Measurements from ENCODE around the gene PIGS.
"Not testable (repeated sequence)": the region's sequence is repeated elsewhere in the genome, so short reads cannot be mapped to it uniquely, and the experiment has no call there.

PIGS gene

DNA sequence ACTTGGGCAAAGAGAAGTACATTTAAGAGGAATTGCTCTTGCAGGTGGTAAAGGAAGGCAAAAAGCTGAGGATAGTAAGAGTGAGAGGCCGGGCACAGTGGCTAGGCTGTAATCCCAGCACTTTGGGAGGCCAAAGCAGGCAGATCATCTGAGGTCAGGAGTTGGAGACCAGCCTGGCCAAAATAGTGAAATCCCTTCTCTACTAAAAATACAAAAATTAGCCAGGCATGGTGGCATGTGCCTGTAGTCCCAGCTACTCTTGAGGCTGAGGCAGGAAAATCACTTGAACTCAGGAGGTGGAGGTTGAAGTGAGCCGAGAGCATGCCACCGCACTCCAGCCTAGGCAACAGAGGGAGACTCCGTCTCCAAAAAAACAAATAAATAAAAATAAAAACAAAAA, 49.0 kb downstream of the PIGS start:
- not testable (repeated sequence) for H3K36me3 ChIP-seq (ENCODE audit: insufficient read depth, low read length); H3K9ac ChIP-seq (ENCODE audit: low read depth, low read length); H3K4me1 ChIP-seq (ENCODE audit: insufficient read depth, low read length); H3K9me3 ChIP-seq (ENCODE audit: control insufficient read depth, insufficient read depth, low read length)

DNA sequence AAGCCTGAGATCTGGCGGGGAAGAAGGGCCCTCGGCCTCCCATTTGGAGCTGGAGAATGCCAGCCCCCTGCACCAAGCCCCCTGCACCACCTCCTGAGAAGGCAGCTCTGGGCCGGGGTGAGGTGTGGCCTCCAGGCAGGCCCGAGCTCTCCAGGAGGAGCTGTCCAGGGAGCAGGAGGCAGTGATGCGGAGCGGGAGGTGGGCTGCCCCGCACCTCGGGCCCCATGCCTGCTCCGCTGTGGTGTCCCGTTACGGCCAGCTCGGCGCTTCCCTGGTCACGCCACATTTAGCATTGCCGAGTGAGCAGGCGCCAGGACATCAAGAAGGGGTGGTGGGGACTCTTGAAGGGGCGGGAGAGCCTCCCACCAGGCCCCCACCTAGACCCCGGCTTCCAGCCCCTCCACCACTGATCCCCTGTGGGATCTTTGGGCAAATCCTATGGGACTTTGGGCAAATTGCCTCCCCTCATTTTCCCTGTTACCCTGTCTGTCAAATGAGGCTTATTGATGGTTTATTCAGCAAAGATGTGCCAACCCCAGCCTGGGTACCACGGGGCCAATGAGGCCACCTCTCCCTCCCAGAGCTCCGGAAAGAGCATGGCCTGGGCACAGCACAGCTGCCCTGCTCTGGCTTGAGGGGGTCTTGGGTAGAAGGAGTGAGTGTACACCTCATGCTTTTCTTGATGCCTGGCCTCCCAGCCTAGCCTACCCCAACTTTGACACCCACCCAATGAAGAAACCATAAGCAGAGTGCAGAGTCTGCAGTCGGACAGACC, 49.8 kb downstream of the PIGS start:
- Histone ChIP-seq H3K9ac (ENCODE audit: low read depth, low read length) (no peak overlapping the region), H3K4me1 (ENCODE audit: insufficient read depth, low read length) (peaks cover 9% of the 10 kb centered on the region; the same call in 1 of the 2 replicates), H3K36me3 (ENCODE audit: insufficient read depth, low read length) (no peaks in the 10 kb centered on the region), H3K9me3 (ENCODE audit: control insufficient read depth, insufficient read depth, low read length) (no peaks in the 10 kb centered on the region)

DNA sequence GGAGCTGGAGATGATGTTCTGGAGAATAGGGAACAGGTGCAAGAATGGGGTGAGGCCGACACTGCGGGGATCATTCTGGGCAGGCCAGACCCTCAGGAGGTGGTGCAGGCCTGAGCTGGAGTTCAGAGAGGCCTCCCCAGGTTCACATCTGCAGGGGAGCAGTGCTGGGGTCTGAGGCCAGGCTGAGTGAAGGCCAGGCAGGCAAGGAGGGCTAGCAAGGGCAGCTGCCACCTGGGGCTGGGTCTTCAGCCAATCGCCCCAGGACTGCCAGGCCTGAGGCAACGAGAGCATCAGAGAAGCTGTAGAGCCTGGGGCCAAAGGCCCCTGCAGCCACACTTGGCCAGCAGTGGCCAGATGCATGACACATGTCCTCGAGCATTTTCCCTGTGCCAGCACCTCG, 50.6 kb downstream of the PIGS start:
- no peaks in the 10 kb centered on the region for H3K36me3 ChIP-seq (ENCODE audit: insufficient read depth, low read length)
- no peak overlapping the region for H3K9ac ChIP-seq (ENCODE audit: low read depth, low read length)
- H3K4me1 ChIP-seq (ENCODE audit: insufficient read depth, low read length), result peaks cover 9% of the 10 kb centered on the region; the same call in 1 of the 2 replicates
- no peaks in the 10 kb centered on the region for H3K9me3 ChIP-seq (ENCODE audit: control insufficient read depth, insufficient read depth, low read length)

DNA sequence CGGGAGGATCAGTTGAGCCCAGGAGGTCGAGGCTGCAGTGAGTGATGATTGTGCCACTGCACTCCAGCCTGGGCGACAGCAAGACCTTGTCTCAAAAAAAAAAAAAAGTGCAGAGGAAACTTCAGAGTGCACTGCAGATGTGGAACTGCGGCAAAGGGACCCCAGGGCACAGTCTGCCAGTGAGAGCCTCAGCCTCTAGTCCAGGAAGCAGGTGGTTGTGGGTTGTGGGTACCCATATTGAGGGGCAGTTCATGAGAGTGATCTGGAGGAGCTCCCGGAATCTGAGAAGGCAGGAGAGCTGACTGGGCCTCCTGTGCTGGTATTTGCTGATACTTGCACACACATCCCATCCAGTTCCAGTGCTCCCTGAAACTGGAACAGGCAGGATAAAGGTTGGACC, 52.1 kb downstream of the PIGS start:
- Histone ChIP-seq H3K9me3 (ENCODE audit: control insufficient read depth, insufficient read depth, low read length) (no peaks in the 10 kb centered on the region), H3K4me1 (ENCODE audit: insufficient read depth, low read length) (no peaks in the 10 kb centered on the region), H3K36me3 (ENCODE audit: insufficient read depth, low read length) (no peaks in the 10 kb centered on the region), H3K9ac (ENCODE audit: low read depth, low read length) (no peak overlapping the region)

DNA sequence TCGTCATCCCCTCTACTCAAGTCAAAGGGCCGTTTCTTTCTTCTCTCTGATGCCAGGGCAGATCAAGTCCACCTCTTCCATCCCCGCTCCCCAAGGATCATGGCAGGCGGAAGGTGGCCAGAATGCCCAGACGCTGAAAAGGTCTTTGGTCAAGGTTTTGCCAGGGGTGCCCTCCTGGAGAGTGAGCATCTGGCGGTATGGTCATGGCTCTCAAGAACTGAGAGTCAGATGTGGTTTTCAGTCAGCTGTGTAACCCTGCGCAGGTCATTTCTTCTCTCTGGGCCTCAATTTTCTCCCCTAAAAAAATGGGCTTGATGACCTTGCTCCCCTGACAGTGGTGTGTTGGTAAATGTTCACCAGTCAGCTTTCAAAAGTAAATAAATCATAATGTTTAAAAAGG, 52.7 kb downstream of the PIGS start:
- H3K9me3 ChIP-seq (ENCODE audit: control insufficient read depth, insufficient read depth, low read length), result no peaks in the 10 kb centered on the region
- H3K9ac ChIP-seq (ENCODE audit: low read depth, low read length), result no peak overlapping the region
- no peaks in the 10 kb centered on the region for H3K4me1 ChIP-seq (ENCODE audit: insufficient read depth, low read length)
- H3K36me3 ChIP-seq (ENCODE audit: insufficient read depth, low read length), result no peaks in the 10 kb centered on the region

DNA sequence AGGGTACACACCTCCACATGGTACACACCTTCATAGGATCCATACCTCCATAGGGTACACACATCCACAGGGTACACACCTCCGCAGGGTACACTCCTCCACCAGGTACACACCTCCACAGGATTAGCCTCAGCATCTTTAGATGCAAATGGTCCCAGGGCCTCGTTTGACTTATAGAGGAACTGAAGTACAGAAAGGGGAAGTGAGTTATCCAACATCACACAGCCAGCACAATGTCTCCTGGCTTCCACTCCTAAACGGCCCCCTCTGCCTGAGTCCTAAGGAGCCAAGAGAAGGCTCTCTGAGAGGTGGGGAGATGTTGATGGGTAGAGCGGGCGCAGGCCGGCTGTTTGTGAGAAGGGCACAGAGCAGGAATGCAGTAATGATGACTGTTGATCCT, 53.2 kb downstream of the PIGS start:
- no peaks in the 10 kb centered on the region for H3K4me1 ChIP-seq (ENCODE audit: insufficient read depth, low read length)
- H3K9ac ChIP-seq (ENCODE audit: low read depth, low read length), result no peak overlapping the region
- no peaks in the 10 kb centered on the region for H3K36me3 ChIP-seq (ENCODE audit: insufficient read depth, low read length)
- H3K9me3 ChIP-seq (ENCODE audit: control insufficient read depth, insufficient read depth, low read length), result no peaks in the 10 kb centered on the region

DNA sequence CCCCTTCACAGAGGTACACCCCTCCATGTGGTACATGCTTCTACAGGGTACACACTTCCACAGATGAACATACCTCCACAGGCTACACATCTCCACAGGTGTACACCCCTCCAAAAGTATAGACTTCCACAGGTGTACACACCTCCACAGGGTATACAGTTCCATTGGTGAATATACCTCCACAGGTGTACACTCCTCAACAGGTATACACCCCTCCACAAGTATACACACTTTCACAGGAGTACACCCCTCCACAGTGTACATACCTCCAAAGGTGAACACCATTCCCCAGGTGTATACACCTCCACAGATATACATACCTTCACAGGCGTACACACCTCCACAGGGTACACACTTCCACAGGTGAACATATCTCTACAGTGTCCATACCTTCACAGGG, 55.8 kb downstream of the PIGS start:
- H3K4me1 ChIP-seq (ENCODE audit: insufficient read depth, low read length), result no peaks in the 10 kb centered on the region

DNA sequence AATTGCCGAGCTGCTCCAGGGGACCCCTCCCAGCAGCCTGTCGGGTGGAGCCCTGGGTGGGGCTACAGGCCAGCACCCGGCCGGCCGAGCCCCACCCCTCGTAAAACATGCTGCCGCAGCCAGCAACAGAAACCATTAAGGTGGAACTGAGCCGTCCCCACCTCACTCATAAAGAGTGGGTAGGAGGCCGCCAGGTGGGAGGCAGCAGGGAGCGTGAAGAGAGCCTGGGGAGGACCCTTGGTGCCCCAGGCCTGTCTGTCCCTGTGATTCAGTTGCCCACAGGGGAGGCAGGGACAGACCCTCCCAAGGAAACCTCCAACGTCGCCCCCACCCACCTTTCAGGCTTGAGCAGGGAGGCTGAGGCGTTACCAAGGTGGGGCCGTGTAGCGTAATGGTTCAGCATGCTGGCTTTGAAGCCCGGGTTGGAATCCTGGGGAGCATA, 56.7 kb downstream of the PIGS start:
- Histone ChIP-seq H3K4me1 (ENCODE audit: insufficient read depth, low read length) (no peaks in the 10 kb centered on the region), H3K9me3 (ENCODE audit: control insufficient read depth, insufficient read depth, low read length) (no peaks in the 10 kb centered on the region), H3K9ac (ENCODE audit: low read depth, low read length) (no peak overlapping the region), H3K36me3 (ENCODE audit: insufficient read depth, low read length) (no peaks in the 10 kb centered on the region)

More for the DNA sequence above, 55.8 kb downstream of the PIGS start:
- Histone ChIP-seq H3K9me3 (ENCODE audit: control insufficient read depth, insufficient read depth, low read length) (no peaks in the 10 kb centered on the region), H3K36me3 (ENCODE audit: insufficient read depth, low read length) (no peaks in the 10 kb centered on the region), H3K9ac (ENCODE audit: low read depth, low read length) (no peak overlapping the region)

DNA sequence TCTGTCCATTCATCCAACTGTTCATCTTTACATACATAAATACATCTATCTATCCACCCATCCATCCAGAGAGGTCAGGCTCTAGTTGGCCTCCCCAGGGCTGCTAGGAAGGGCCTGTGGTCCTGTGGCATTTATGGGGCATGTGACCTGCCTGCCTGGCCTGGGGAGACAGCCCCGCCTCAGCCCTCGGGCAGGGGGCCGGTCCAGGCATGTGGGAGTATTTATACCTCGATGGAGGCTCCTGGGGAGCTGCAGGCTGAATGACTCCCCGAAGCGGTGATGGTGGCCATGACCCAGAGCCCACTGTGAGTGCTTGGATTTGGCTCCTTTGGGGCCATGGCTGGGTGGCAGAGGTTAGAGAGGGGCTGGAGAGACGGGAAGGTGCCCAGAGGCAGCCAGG, 57.8 kb downstream of the PIGS start:
- Histone ChIP-seq H3K9me3 (ENCODE audit: control insufficient read depth, insufficient read depth, low read length) (no peaks in the 10 kb centered on the region), H3K36me3 (ENCODE audit: insufficient read depth, low read length) (no peaks in the 10 kb centered on the region), H3K9ac (ENCODE audit: low read depth, low read length) (no peak overlapping the region), H3K4me1 (ENCODE audit: insufficient read depth, low read length) (peaks cover 3% of the 10 kb centered on the region; the same call in 1 of the 2 replicates)

DNA sequence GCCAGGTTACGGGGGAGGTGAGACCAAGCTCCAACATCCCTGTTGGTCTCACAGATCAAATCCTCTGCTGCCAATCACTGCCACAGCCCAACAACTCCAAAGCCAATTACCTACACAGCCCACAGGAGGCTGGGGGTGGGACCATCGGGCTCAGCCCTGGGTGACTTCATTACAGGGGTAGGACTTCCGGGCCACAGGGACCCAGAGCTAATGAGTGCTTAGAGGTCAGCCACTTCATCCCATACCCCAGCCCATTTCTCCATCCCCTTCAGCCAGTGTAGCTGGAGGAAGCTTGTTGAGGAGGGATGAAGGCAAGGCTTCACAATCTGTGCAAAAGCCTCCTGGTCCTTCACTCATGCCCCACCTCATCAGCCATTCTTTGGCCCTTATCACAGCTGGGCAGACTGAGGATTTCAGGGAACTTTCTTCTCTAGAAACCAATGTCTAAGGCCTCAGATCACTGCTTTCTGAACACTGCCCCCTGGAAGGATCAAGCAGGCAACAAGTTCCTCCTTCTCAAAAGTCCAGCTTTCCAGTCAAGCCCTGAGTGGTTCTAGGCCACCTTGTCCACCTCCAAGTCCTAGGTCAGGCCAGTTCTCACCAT, 59.4 kb downstream of the PIGS start:
- no peaks in the 10 kb centered on the region for H3K9me3 ChIP-seq (ENCODE audit: control insufficient read depth, insufficient read depth, low read length)
- H3K9ac ChIP-seq (ENCODE audit: low read depth, low read length), result no peak overlapping the region
- no peaks in the 10 kb centered on the region for H3K36me3 ChIP-seq (ENCODE audit: insufficient read depth, low read length)
- H3K4me1 ChIP-seq (ENCODE audit: insufficient read depth, low read length), result peaks cover 8% of the 10 kb centered on the region; the same call in 1 of the 2 replicates

DNA sequence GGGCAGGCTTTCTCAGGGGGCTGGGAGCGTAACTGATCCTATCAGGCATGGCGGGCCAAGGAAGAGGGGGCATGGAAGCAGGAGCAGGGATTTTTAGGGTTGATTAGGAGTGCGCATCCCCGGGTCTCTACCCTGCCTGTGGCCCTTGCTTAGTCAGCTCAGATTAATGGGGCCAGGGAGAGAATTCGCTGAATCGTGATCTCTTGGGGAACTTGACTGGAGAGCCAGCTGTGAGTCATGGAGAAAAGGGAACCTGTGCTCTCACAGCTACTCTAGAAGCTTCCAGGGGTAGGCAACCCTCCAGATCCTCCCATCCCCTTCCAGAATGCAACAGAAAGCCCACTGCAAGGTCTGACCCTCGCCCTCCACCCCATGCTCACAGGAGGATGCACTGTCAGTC, 61.5 kb downstream of the PIGS start:
- no peaks in the 10 kb centered on the region for H3K36me3 ChIP-seq (ENCODE audit: insufficient read depth, low read length)
- H3K4me1 ChIP-seq (ENCODE audit: insufficient read depth, low read length), result peaks cover 8% of the 10 kb centered on the region; the same call in 1 of the 2 replicates
- no peak overlapping the region for H3K9ac ChIP-seq (ENCODE audit: low read depth, low read length)
- no peaks in the 10 kb centered on the region for H3K9me3 ChIP-seq (ENCODE audit: control insufficient read depth, insufficient read depth, low read length)

DNA sequence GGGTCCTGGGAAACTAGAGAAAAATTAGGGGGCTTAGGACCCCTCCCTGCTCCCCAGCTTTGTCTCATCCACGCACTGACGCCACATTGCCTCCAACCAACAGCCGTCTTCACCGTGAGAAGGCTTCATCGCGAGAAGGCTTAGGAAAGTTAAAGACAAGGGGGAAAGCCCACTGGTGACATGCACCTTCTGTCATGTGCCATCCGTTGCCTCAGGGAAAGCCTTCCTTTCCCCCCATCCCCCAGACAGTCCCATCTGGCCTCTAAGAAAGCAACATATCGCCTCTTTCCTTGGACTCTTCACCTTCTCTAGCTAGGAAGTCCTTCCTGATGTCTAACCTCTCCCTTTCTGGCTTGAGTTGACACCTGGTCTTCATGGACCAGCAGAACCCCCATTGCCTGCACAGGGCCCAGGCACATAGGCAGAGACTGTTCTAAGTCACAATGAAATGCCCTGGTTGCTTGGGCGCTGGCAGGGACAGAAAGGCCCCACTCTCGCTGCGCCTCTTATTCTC, 63.1 kb downstream of the PIGS start:
- H3K36me3 ChIP-seq (ENCODE audit: insufficient read depth, low read length), result no peaks in the 10 kb centered on the region
- no peak overlapping the region for H3K9ac ChIP-seq (ENCODE audit: low read depth, low read length)
- no peaks in the 10 kb centered on the region for H3K9me3 ChIP-seq (ENCODE audit: control insufficient read depth, insufficient read depth, low read length)
- H3K4me1 ChIP-seq (ENCODE audit: insufficient read depth, low read length), result peaks cover 8% of the 10 kb centered on the region; the same call in 1 of the 2 replicates

DNA sequence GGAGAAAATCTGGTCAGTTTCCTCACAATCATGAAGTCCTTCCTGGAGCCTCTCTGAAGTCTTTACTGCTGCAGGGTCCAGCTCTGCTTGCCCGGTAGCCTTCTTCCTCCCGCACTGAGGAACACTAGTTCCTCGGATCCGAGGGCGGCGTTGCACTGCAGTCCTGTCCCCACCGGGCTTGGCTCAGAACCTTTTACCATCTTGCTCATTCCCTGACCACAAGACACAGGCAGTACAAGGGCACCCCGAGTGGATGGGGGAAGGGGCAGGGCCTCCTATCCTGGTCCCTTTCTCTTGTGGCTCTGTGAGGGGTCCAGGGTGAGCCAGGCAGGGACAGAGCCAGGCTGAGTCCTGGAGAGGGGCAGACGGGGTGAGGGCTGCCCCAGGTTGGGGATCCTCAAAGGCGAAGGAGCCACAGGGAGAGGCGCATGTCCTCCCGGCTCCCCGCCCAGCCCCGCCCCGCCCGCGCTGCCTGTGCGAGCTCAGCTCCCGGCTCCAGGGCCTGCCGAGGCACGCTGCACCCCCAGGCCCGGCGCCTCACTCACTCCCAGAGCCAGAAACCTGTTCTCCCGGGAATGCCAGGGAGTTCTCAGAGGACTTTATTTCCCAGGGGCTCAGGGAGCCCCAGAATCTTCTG, 63.6 kb downstream of the PIGS start:
- no peaks in the 10 kb centered on the region for H3K36me3 ChIP-seq (ENCODE audit: insufficient read depth, low read length)
- no peaks in the 10 kb centered on the region for H3K9me3 ChIP-seq (ENCODE audit: control insufficient read depth, insufficient read depth, low read length)
- peaks cover 8% of the 10 kb centered on the region; the same call in 1 of the 2 replicates for H3K4me1 ChIP-seq (ENCODE audit: insufficient read depth, low read length)
- H3K9ac ChIP-seq (ENCODE audit: low read depth, low read length), result no peak overlapping the region

DNA sequence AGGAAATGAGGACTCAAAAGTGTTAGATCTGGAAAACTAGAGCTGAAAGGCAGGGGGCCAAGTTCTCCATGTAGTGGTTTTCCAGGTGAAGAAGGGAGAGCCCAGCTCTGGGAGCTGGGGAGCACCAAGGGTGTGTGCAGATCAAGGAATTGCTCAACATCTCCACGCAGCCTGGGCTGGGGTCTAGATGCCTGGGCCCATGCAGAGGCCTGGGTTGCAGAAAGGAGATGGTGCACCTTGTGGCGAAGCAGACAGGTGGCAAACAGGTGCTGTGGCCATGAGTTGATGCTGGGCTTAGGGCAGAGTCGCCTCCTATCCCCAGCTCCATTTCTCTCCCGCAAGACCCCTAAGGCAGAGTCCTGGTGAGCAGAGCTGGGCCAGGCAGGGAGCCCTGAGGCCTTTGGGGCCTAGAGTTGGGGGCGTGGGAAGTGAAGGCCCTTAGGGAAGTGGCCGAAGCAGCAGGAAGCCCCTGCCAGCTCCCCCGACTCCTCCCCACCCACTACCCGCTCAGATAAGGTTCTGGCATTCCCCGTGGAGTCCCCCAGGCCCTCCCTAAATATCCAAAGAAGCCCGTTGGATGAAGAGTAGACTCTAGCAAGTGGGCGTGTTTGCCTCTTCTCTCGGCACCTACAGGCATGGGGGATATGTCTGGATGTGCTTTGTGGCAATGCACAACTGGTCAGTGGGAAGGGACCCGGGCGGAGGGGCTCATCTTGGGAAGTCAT, 64.4 kb downstream of the PIGS start:
- Histone ChIP-seq H3K9ac (ENCODE audit: low read depth, low read length) (no peak overlapping the region), H3K36me3 (ENCODE audit: insufficient read depth, low read length) (no peaks in the 10 kb centered on the region), H3K9me3 (ENCODE audit: control insufficient read depth, insufficient read depth, low read length) (no peaks in the 10 kb centered on the region), H3K4me1 (ENCODE audit: insufficient read depth, low read length) (peaks cover 8% of the 10 kb centered on the region; the same call in 1 of the 2 replicates)
